PC-3 (cell line): ENCODE data around the gene PNMA6E.

Experiments
- CTCF ChIP-seq: fragments of 300-600 bp; sonication (generic); conservative IDR thresholded peaks from 2 replicates; pipeline ENCODE4 v1.5.1; 2017; ENCODE audit warnings: antibody characterized with exemption, low read depth, mild to moderate bottlenecking, low read length
- EZH2 ChIP-seq: fragments of 300-600 bp; sonication (generic); IDR thresholded peaks from one replicate; pipeline ENCODE4 v1.6.1; 2017; ENCODE audit warnings: antibody characterized with exemption, mild to moderate bottlenecking, low read length; ENCODE audit not compliant: unreplicated experiment
- EZH2phosphoT487 ChIP-seq: fragments of 300-600 bp; sonication (generic); IDR thresholded peaks from 2 replicates; pipeline ENCODE4 v1.6.1; 2018; ENCODE audit warnings: mild to moderate bottlenecking, antibody characterized with exemption, low read length, borderline replicate concordance

DNA sequence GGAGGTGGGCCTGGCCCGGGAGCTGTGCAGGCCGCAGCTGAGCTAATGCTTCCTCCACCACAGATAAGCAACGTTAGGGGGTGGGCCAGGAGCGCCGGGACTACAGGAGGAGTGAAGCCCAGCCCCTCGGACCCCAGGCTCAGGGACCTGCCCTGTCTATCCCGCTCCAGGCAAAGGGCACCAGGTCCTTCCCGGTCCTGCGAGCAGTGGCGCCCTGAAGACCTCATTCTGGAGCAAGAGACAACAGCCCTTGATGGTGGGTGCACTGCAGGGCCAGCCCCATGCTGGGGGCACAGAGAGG is 45.4 kb upstream of the PNMA6E start:
- TF ChIP-seq CTCF = no peak
- no peak for TF ChIP-seq EZH2
- no peak for TF ChIP-seq EZH2phosphoT487
